ENCODE data around the gene SLC25A46.
"Not testable (repeated sequence)": the region's sequence is repeated elsewhere in the genome, so short reads cannot be mapped to it uniquely, and the experiment has no call there.

SLC25A46 gene

GRCh38 chr5:110738812-110739651 is at the start of gene SLC25A46:
SLC25A46 (plus strand) TSS chr5:110739007; CDS start chr5:110739120, 113 bp downstream.
- peak; percentile 67 to 74 for DNase-seq (ENCODE audit: low read depth in 1 of 2, low spot score in 1 of 2)

- not testable (repeated sequence) for DNase-seq (ENCODE audit: low read depth in 1 of 2, low spot score in 1 of 2)
Observed at GRCh38 chr5:110690587-110690986, 48.2 kb upstream of the SLC25A46 start.

- DNase-seq (ENCODE audit: low read depth in 1 of 2, low spot score in 1 of 2) = not testable (repeated sequence)
Observed at GRCh38 chr5:110692669-110693068, 46.1 kb upstream of the SLC25A46 start.

- DNase-seq (ENCODE audit: low read depth in 1 of 2, low spot score in 1 of 2) = no peak
Observed at GRCh38 chr5:110702300-110702699, 36.5 kb upstream of the SLC25A46 start.

GRCh38 chr5:110702704-110703103 is 36.1 kb upstream of the SLC25A46 start:
- no peak for DNase-seq (ENCODE audit: low read depth in 1 of 2, low spot score in 1 of 2)

GRCh38 chr5:110703481-110703880 is 35.3 kb upstream of the SLC25A46 start:
- DNase-seq (ENCODE audit: low read depth in 1 of 2, low spot score in 1 of 2) = no peak

GRCh38 chr5:110705349-110705748 is 33.5 kb upstream of the SLC25A46 start:
- DNase-seq (ENCODE audit: low read depth in 1 of 2, low spot score in 1 of 2) = no peak

GRCh38 chr5:110707260-110707844 is 31.5 kb upstream of the SLC25A46 start:
- DNase-seq (ENCODE audit: low read depth in 1 of 2, low spot score in 1 of 2) = no peak

- no peak for DNase-seq (ENCODE audit: low read depth in 1 of 2, low spot score in 1 of 2)
Observed at GRCh38 chr5:110716247-110717245, 22.3 kb upstream of the SLC25A46 start.

- DNase-seq (ENCODE audit: low read depth in 1 of 2, low spot score in 1 of 2) = no peak
Observed at GRCh38 chr5:110718311-110718710, 20.5 kb upstream of the SLC25A46 start.

- DNase-seq (ENCODE audit: low read depth in 1 of 2, low spot score in 1 of 2) = peak; percentile 37 to 39
Observed at GRCh38 chr5:110726249-110727024, 12.4 kb upstream of the SLC25A46 start, which contains the start of gene TMEM232. TMEM232 (minus strand) TSS chr5:110726671; CDS start chr5:110667352, 59,319 bp downstream.

- DNase-seq (ENCODE audit: low read depth in 1 of 2, low spot score in 1 of 2) = no peak
Observed at GRCh38 chr5:110727025-110727314, 11.8 kb upstream of the SLC25A46 start.

GRCh38 chr5:110731499-110731898 is 7.3 kb upstream of the SLC25A46 start:
- not testable (repeated sequence) for DNase-seq (ENCODE audit: low read depth in 1 of 2, low spot score in 1 of 2)

GRCh38 chr5:110734101-110734500 is 4.7 kb upstream of the SLC25A46 start:
- DNase-seq (ENCODE audit: low read depth in 1 of 2, low spot score in 1 of 2) = no peak

GRCh38 chr5:110735556-110735955 is 3.3 kb upstream of the SLC25A46 start:
- DNase-seq (ENCODE audit: low read depth in 1 of 2, low spot score in 1 of 2) = no peak

- DNase-seq (ENCODE audit: low read depth in 1 of 2, low spot score in 1 of 2) = no peak
Observed at GRCh38 chr5:110736753-110737152, 2.1 kb upstream of the SLC25A46 start.

GRCh38 chr5:110738503-110738811 is 350 bp upstream of the SLC25A46 start:
- no peak for DNase-seq (ENCODE audit: low read depth in 1 of 2, low spot score in 1 of 2)

- DNase-seq (ENCODE audit: low read depth in 1 of 2, low spot score in 1 of 2) = no peak
Observed at GRCh38 chr5:110751902-110752762, 13.3 kb downstream of the SLC25A46 start.

GRCh38 chr5:110752953-110753352 is 14.1 kb downstream of the SLC25A46 start:
- DNase-seq (ENCODE audit: low read depth in 1 of 2, low spot score in 1 of 2) = no peak

GRCh38 chr5:110753600-110753999 is 14.8 kb downstream of the SLC25A46 start:
- DNase-seq (ENCODE audit: low read depth in 1 of 2, low spot score in 1 of 2) = no peak

Measured in stimulated activated CD4-positive, alpha-beta T cell treated with anti-CD3 and anti-CD28 coated beads, Interleukin-15, amount 100 ng/mL, for 1 hour (primary cell).